Calu3 (cell line): ENCODE results near the gene TNFRSF25. TPM values are rescaled to one million over a fixed set of nuclear protein-coding genes. Genes with fewer than 3 reads are reported as not detected.
A peak's percentile ranks its signal among the peaks of the same experiment; 100 is the strongest.

Experiments used
- BruUV-seq: library from RNA; stranded (reverse); fragments of 400-500 nt; replicated peaks from 2 replicates; lab custom pipeline; 2021; lab: Mats Ljungman, UMichigan
- CTCF ChIA-PET: fragments of 300-600 bp; sonication (Branson Sonifier 250); formaldehyde crosslinking; loops from one replicate; lab custom pipeline; 2022; ENCODE audit warnings: antibody characterized with exemption; lab: Charles Lee
- DNase-seq: peaks from one replicate; pipeline ENCODE4 v3.0.0; 2022
- H3K27ac Mint-ChIP-seq: one replicate; pipeline ENCODE4 v1.8.0; 2022; ENCODE audit warnings: mixed read lengths; ENCODE audit not compliant: unreplicated experiment
- H3K27me3 Mint-ChIP-seq: one replicate; pipeline ENCODE4 v1.8.0; 2022; ENCODE audit warnings: mixed read lengths; ENCODE audit not compliant: unreplicated experiment
- H3K36me3 Mint-ChIP-seq: one replicate; pipeline ENCODE4 v1.8.0; 2022; ENCODE audit warnings: mild to moderate bottlenecking, moderate library complexity, mixed read lengths; ENCODE audit not compliant: insufficient read depth, unreplicated experiment
- H3K4me1 Mint-ChIP-seq: one replicate; pipeline ENCODE4 v1.8.0; 2022; ENCODE audit warnings: mild to moderate bottlenecking, low read depth, mixed read lengths; ENCODE audit not compliant: unreplicated experiment
- H3K4me3 Mint-ChIP-seq: one replicate; pipeline ENCODE4 v1.8.0; 2022; ENCODE audit warnings: mild to moderate bottlenecking, low read depth, moderate library complexity, mixed read lengths; ENCODE audit not compliant: unreplicated experiment
- H3K9me3 Mint-ChIP-seq: one replicate; pipeline ENCODE4 v1.8.0; 2022; ENCODE audit warnings: low read depth, mixed read lengths; ENCODE audit not compliant: unreplicated experiment
- intact Hi-C: fragments of 100-400 bp; cut with micrococcal nuclease; formaldehyde crosslinking; loops from one replicate; pipeline ENCODE4 v1.10.0; 2022; ENCODE audit not compliant: unreplicated experiment
- total RNA-seq: library from RNA; stranded (reverse); gene quantifications from 2 replicates; pipeline ENCODE4 v1.2.3, GENCODE V29; 2022
- TF ChIP-seq, protein P1 (sequence below): fragments of 200-600 bp; IDR thresholded peaks from one replicate; pipeline ENCODE4 v1.8.0; 2022; ENCODE audit warnings: antibody characterized with exemption; ENCODE audit not compliant: unreplicated experiment

The TNFRSF25 gene
- total RNA-seq, 1 experiment from 2014 or later: 6.4 TPM

DNA sequence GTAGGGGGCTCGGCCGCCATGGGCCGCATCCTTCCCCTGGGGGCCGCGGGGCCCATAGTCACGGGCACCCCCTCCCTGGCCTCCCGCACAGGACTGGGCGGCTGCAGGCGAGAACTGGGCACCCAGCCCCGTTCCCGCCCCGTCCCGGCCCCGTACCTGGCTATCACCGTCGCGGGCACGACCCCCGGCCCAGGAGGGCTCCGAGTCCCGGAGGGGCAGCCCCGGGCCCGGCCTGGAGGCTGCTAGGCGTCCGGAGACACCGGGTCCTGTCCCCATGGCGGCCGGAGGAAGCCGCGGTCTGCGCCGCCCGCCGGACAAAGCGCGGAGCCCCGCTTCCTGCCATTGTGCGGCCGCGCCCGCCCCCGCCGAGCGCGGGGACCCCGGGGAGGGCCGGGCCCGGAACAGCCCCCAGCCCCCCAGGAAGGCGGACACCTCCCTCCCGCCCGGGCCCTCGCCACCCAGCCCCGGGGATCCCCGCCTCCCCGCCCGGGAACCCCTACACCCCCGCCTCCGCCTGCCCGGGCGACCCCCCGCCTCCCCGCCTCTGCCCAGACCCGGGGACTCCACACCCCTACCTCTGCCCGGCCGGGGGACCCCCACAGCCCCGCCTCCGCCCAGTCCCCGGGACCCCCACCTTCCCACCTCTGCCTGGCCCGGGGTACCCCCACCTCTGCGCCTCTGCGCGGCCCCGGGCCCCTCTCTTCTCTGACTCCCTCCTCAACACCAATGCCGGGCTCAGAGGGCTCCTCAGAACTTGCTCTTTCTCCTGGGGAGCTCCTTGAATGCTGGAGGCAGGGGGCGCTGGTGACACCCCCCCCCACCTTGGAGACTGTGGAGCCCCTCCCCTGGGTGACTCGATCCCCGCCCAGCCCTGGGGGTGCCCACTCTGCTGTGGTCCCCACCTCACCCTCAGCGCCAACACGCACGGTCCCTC is 19.5 kb upstream of the TNFRSF25 start:
- no peak for DNase-seq
- Mint-ChIP-seq H3K27ac (no peak overlapping the region), H3K27me3 (peaks cover 59% of the 10 kb centered on the region), H3K4me1 (no peaks in the 10 kb centered on the region), H3K36me3 (peaks cover 15% of the 10 kb centered on the region), H3K9me3 (no peaks in the 10 kb centered on the region), H3K4me3 (peak overlapping the region; percentile 57)
- TF ChIP-seq, protein P1, sequence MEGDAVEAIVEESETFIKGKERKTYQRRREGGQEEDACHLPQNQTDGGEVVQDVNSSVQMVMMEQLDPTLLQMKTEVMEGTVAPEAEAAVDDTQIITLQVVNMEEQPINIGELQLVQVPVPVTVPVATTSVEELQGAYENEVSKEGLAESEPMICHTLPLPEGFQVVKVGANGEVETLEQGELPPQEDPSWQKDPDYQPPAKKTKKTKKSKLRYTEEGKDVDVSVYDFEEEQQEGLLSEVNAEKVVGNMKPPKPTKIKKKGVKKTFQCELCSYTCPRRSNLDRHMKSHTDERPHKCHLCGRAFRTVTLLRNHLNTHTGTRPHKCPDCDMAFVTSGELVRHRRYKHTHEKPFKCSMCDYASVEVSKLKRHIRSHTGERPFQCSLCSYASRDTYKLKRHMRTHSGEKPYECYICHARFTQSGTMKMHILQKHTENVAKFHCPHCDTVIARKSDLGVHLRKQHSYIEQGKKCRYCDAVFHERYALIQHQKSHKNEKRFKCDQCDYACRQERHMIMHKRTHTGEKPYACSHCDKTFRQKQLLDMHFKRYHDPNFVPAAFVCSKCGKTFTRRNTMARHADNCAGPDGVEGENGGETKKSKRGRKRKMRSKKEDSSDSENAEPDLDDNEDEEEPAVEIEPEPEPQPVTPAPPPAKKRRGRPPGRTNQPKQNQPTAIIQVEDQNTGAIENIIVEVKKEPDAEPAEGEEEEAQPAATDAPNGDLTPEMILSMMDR: no peak
- intact Hi-C loops: loop anchor here (5.0 kb wide), 2 partner anchors 162 to 732 kb away; no protein-coding TSS in a partner anchor
- CTCF ChIA-PET: interaction anchor here (0.9 kb wide), 1 partner anchor 9 kb away, joined by 6 read pairs; no protein-coding TSS in a partner anchor
- BruUV-seq: no TSS peak

DNA sequence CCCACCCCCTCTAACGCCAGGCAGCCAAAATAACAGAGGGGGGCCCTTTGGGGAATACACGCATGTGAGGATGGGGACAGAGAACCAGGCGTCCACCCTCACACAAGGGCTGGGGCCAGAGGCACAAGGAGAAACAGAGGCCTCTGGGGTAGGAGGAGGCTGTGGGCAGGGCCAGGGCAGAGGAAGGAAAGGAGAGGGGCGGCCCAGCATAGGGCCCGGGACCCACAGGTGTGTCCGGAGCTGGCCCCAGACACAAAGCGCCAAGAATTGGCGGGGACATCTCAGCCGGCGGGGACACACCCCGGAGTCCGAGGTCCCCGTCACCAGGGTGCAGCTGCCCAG is 18.8 kb upstream of the TNFRSF25 start:
- H3K4me1 Mint-ChIP-seq: no peaks in the 10 kb centered on the region
- H3K9me3 Mint-ChIP-seq: no peaks in the 10 kb centered on the region
- peak overlapping the region; percentile 33 for H3K4me3 Mint-ChIP-seq
- peaks cover 9% of the 10 kb centered on the region for H3K36me3 Mint-ChIP-seq
- CTCF ChIA-PET: no interaction called here
- intact Hi-C loops: loop anchor here (5.0 kb wide), 2 partner anchors 163 to 733 kb away; no protein-coding TSS in a partner anchor
- TF ChIP-seq, protein P1: no peak
- H3K27me3 Mint-ChIP-seq: peaks cover 59% of the 10 kb centered on the region
- H3K27ac Mint-ChIP-seq: no peak overlapping the region
- DNase-seq: no peak
- BruUV-seq: no TSS peak

DNA sequence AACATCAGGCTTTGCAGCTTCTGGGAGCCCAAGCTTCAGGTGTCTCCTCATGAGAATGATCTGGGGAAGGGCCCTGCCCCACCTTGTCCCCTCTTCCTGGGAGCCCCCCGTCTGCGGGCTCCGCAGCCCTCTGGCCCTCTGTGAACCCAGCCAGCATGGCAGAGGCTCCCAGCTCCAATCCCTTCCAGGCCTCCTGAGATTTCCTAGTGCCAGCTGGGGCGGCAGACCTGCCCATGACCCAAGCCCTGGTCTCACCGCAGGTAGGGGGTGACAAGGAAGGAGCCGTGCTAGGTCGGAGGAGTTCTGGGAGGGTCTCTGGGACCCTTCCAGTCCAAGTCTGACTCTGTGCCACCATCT is 17.8 kb upstream of the TNFRSF25 start:
- Mint-ChIP-seq H3K27me3 (peaks cover 59% of the 10 kb centered on the region), H3K9me3 (no peaks in the 10 kb centered on the region), H3K4me3 (no peak overlapping the region), H3K27ac (no peak overlapping the region), H3K4me1 (no peaks in the 10 kb centered on the region), H3K36me3 (peaks cover 9% of the 10 kb centered on the region)
- no peak for DNase-seq
- TF ChIP-seq, protein P1: no peak
- no TSS peak for BruUV-seq
- CTCF ChIA-PET: interaction anchor here (1.1 kb wide), 1 partner anchor 9 kb away, joined by 3 read pairs; no protein-coding TSS in a partner anchor
- intact Hi-C loops: no loop called here

DNA sequence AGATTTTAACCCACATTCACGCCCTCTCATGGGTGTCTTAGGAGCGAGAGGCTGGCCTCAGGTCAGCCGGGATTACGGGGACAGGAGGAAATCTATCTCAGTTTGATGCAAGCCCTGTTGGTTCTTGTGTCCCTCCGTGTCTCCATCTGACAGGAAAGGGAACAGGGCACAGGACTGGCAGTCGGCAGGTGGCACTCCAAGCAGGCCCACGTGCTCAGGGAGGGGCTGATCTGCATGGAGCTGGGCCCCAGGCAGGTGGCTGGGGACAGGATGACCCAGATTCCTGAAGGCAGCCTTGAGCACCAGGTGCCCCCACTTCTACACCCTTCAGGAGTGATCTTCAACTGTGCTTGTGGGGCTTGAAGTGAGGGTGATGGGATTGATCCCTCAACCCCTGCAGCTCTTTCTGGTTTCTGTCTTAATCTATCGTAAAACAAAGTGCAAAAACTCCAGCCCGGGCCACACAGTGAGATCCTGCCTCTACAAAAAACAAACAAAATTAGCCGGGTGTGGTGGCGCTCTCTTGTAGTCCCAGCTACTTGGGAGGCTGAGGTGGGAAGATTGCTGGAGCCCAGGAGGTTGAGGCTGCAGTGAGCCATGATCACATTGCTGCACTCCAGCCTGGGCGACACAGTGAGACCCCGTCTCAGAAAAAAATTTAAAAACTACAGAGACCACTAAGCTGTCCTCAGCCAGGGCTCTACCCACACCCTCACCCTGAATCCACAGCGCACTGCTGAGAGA is 17.2 kb upstream of the TNFRSF25 start:
- H3K36me3 Mint-ChIP-seq: peaks cover 9% of the 10 kb centered on the region

More for the DNA sequence above, 17.2 kb upstream of the TNFRSF25 start:
- TF ChIP-seq, protein P1: no peak
- CTCF ChIA-PET: interaction anchor here (1.0 to 1.1 kb wide), 2 partner anchors 9 to 11 kb away, joined by 3 to 4 read pairs; no protein-coding TSS in a partner anchor
- Mint-ChIP-seq H3K4me3 (no peak overlapping the region), H3K9me3 (no peaks in the 10 kb centered on the region), H3K27ac (no peak overlapping the region), H3K27me3 (peaks cover 56% of the 10 kb centered on the region), H3K4me1 (no peaks in the 10 kb centered on the region)
- BruUV-seq: no TSS peak
- intact Hi-C loops: no loop called here
- DNase-seq: peak; percentile 60
